MG63 (cell line): ENCODE data around the gene MCCD1. TPM values are rescaled to one million over a fixed set of nuclear protein-coding genes. Genes with fewer than 3 reads are reported as not detected.
"Not testable (repeated sequence)": the region's sequence is repeated elsewhere in the genome, so short reads cannot be mapped to it uniquely, and the experiment has no call there.

Experiments used
- DNase-seq: peaks from one replicate; pipeline ENCODE4 v3.0.0-alpha.2; 2020
- H3K27me3 ChIP-seq: fragments of 250-450 bp; sonication (Bioruptor Pico); 2 replicates; pipeline ENCODE4 v1.5.1; 2020; ENCODE audit warnings: mild to moderate bottlenecking, moderate library complexity
- H3K36me3 ChIP-seq: fragments of 250-450 bp; sonication (Bioruptor Pico); 2 replicates; pipeline ENCODE4 v1.5.1; 2020; ENCODE audit warnings: mild to moderate bottlenecking, moderate library complexity
- H3K4me3 ChIP-seq: fragments of 250-450 bp; sonication (Bioruptor Pico); 2 replicates; pipeline ENCODE4 v1.5.1; 2020; ENCODE audit warnings: mild to moderate bottlenecking, moderate library complexity
- H3K9me3 ChIP-seq: fragments of 250-450 bp; sonication (Bioruptor Pico); 2 replicates; pipeline ENCODE4 v1.5.1; 2020; ENCODE audit warnings: mild to moderate bottlenecking, moderate library complexity
- total RNA-seq: library from RNA; depleted of rRNA; stranded (reverse); fragments of >200 nt; shearing (Covaris generic); gene quantifications from 2 replicates; pipeline ENCODE4 v1.2.3, GENCODE V29; 2014; ENCODE audit warnings: low replicate concordance

The MCCD1 gene
- total RNA-seq, 1 experiment from 2014 or later = not detected

DNA sequence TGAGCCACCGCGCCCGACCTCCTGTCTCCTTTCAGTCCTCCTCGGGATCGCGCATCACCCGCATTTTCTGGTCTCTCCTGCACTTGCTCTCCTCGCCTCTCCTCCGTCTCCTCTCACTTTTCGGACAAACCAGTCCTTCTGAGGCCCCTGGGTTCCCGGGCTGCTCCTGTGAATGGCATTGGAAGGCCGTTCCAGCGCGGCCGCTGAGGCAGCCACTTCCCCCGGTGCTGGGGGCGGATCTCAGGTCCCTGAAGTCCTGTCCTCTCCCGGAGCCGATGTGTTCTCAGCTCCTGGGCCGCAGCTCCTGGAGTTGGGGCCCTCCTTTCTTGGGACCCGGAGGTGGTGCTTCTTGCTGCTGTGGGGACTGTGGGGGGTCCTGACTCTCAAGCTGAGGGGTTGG, 30.0 kb upstream of the MCCD1 start:
- Histone ChIP-seq H3K36me3 (no peaks in the 10 kb centered on the region; the same call in 1 of the 2 replicates), H3K9me3 (no peaks in the 10 kb centered on the region), H3K4me3 (no peak overlapping the region), H3K27me3 (no peaks in the 10 kb centered on the region)
- DNase-seq = no peak

- DNase-seq, H3K4me3 ChIP-seq, H3K27me3 ChIP-seq, H3K9me3 ChIP-seq, H3K36me3 ChIP-seq: not testable (repeated sequence)
These were observed 29.1 kb upstream of the MCCD1 start for GRCh38 chr6:31499648-31500047.

GRCh38 chr6:31502586-31502985, 26.2 kb upstream of the MCCD1 start:
- DNase-seq = no peak
- no peaks in the 10 kb centered on the region for H3K9me3 ChIP-seq
- H3K4me3 ChIP-seq = no peak overlapping the region
- peaks cover 2% of the 10 kb centered on the region; the same call in 1 of the 2 replicates for H3K36me3 ChIP-seq
- H3K27me3 ChIP-seq = no peaks in the 10 kb centered on the region

DNA sequence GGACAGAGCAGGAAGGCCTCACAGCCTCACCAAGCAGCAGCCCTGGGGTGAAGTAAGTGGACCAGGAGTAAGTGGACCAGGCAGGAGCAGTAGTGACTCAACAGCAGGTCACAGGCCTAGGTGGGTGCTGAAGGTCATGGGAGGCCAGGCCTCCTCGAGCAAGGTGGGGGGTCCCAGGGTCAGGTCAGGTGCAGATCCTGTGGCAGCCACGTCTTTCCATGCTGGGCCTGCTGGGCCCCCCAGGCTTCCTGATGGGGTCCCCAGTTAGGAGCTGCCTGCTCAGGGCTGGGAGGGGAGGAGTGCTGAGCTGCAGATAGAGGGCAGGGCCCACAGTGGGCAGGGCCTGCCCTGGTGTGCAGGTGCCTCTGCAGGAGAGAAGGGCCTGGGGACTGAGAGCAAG, 19.7 kb upstream of the MCCD1 start:
- H3K36me3 ChIP-seq = peaks cover 21% of the 10 kb centered on the region
- H3K9me3 ChIP-seq, DNase-seq, H3K27me3 ChIP-seq, H3K4me3 ChIP-seq: not testable (repeated sequence)

GRCh38 chr6:31510007-31510406, 18.8 kb upstream of the MCCD1 start:
- no peaks in the 10 kb centered on the region for H3K27me3 ChIP-seq
- DNase-seq = peak; percentile 80
- no peak overlapping the region for H3K4me3 ChIP-seq
- no peaks in the 10 kb centered on the region for H3K9me3 ChIP-seq
- peaks cover 21% of the 10 kb centered on the region for H3K36me3 ChIP-seq

- Histone ChIP-seq H3K36me3 (peaks cover 19% of the 10 kb centered on the region), H3K27me3 (no peaks in the 10 kb centered on the region), H3K4me3 (no peak overlapping the region), H3K9me3 (no peaks in the 10 kb centered on the region)
- peak; percentile 65 for DNase-seq
These were observed 15.2 kb upstream of the MCCD1 start for GRCh38 chr6:31513456-31514165.

- Histone ChIP-seq H3K36me3 (no peaks in the 10 kb centered on the region), H3K9me3 (no peaks in the 10 kb centered on the region), H3K4me3 (no peak overlapping the region), H3K27me3 (no peaks in the 10 kb centered on the region)
- DNase-seq = no peak
These were observed 6.9 kb upstream of the MCCD1 start for GRCh38 chr6:31521835-31522234.

DNA sequence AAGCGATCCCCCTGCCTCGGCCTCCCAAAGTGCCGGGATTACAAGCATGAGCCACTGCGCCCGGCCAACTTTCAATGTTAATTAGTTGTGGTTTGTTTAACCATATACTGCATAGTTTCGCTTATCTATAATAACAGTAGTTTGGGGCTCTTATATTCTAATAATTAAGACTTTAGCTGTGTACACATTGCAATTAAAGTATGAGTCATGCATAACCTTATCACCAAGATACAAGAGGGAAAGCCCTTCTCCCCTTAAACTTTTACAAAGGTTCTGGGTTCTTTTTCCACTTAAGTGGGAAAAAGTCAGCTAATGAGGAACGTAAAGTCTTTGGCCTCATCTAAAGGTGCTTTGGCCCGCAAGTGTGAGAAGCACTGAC, 3.2 kb upstream of the MCCD1 start:
- Histone ChIP-seq H3K4me3 (no peak overlapping the region), H3K27me3 (no peaks in the 10 kb centered on the region), H3K36me3 (peaks cover 1% of the 10 kb centered on the region; the same call in 1 of the 2 replicates), H3K9me3 (no peaks in the 10 kb centered on the region)
- DNase-seq = no peak

- peaks cover 5% of the 10 kb centered on the region; the same call in 1 of the 2 replicates for H3K36me3 ChIP-seq
- DNase-seq = no peak
- no peak overlapping the region for H3K4me3 ChIP-seq
- no peaks in the 10 kb centered on the region for H3K9me3 ChIP-seq
- no peaks in the 10 kb centered on the region for H3K27me3 ChIP-seq
These were observed 2.7 kb upstream of the MCCD1 start for GRCh38 chr6:31525932-31526591.

DNA sequence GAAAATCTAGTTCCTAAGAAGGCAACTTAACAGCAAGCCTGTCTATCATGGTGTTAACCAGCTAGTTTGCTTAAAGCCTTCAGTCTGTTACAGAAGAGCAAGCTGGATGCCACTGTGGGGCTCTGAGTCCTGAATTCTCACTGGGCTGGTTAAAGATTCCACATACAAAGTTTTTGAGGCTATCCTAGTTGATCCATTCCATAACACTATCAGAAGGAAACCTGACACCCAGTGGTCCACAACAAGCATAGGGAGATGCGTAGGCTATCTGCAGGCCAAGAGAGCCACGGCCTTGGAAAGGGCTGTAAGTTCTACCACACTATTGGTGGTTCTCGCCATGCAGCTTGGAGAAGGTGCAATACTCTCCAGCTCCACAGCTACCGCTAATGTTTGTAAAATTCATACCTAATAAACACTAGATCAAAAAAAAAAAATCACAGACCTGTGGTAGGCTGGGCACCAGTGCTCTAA, 420 bp upstream of the MCCD1 start:
- Histone ChIP-seq H3K36me3 (peaks cover 16% of the 10 kb centered on the region), H3K4me3 (no peak overlapping the region), H3K9me3 (no peaks in the 10 kb centered on the region), H3K27me3 (no peaks in the 10 kb centered on the region)
- no peak for DNase-seq

- peaks cover 28% of the 10 kb centered on the region for H3K36me3 ChIP-seq
- H3K27me3 ChIP-seq = no peaks in the 10 kb centered on the region
- no peaks in the 10 kb centered on the region for H3K9me3 ChIP-seq
- no peak overlapping the region for H3K4me3 ChIP-seq
- no peak for DNase-seq
These were observed 778 bp downstream of the MCCD1 start for GRCh38 chr6:31529329-31530150.

DNA sequence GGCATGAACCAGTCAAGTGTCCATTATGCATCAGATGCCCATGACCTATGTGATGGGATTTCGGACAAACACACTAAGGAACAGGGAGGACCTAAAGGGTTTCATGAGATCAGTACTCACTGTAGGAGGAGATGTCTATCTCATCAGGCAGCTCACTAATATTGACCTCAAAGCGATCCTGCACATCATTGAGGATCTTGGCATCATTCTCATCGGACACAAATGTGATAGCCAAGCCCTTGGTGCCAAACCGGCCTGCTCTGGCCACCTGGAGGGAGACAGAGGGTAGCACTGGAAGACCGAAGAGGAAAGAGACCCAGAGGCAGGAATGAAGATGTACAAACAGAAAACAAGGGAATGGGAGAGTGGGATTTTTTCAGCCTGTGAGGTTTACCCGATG, 1.9 kb downstream of the MCCD1 start:
- DNase-seq = no peak
- H3K36me3 ChIP-seq = peaks cover 39% of the 10 kb centered on the region
- no peak overlapping the region for H3K4me3 ChIP-seq

GRCh38 chr6:31531162-31531561, 2.4 kb downstream of the MCCD1 start:
- Histone ChIP-seq H3K9me3 (no peaks in the 10 kb centered on the region), H3K27me3 (no peaks in the 10 kb centered on the region), H3K4me3 (no peak overlapping the region), H3K36me3 (peaks cover 44% of the 10 kb centered on the region)
- DNase-seq = no peak

More for the DNA sequence above, 1.9 kb downstream of the MCCD1 start:
- H3K27me3 ChIP-seq = no peaks in the 10 kb centered on the region
- no peaks in the 10 kb centered on the region for H3K9me3 ChIP-seq

DNA sequence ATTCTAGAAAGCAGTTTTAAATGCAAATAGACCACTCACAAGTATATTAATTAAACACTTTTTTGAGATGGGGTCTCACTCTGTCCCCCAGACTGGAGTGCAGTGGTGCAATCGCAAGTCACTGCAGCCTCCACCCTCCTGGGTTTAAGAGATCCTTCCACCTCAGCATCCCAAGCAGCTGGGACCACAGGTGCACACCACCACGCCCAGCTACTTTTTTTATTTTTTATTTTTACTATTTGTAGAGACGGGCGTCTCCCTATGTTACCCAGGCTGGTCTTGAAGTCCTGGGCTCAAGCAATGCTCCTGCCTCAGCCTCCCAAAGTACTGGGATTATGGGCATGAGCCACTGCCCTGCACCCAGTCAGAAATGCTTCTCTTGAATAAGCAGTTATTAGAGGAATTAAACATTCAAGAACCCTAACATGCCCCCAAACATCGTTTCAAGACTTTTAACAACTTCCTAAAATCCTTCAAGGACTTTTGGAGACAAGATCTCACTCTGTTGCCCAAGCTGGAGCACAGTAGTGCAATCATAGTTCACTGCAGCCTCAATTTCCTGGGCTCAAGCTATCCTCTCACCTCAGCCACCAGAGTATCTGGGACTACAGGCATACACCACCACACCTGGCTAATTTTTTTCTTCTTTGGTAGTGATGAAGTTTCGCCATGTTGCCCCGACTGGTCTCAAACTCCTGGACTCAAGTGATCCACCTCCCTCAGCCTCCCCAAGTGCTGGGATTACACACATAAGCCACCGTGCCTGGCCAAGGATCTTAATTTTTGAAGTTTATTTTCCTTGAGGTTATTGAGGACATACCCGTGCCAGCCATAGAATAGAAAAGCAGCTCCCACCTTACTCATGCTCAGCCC, 3.2 kb downstream of the MCCD1 start:
- Histone ChIP-seq H3K4me3 (no peak overlapping the region), H3K36me3 (peaks cover 53% of the 10 kb centered on the region), H3K27me3 (no peaks in the 10 kb centered on the region), H3K9me3 (no peaks in the 10 kb centered on the region)
- no peak for DNase-seq

GRCh38 chr6:31532644-31533454, 4.1 kb downstream of the MCCD1 start:
- H3K9me3 ChIP-seq = no peaks in the 10 kb centered on the region
- no peak overlapping the region for H3K4me3 ChIP-seq
- DNase-seq = no peak
- peaks cover 60% of the 10 kb centered on the region for H3K36me3 ChIP-seq
- H3K27me3 ChIP-seq = no peaks in the 10 kb centered on the region

DNA sequence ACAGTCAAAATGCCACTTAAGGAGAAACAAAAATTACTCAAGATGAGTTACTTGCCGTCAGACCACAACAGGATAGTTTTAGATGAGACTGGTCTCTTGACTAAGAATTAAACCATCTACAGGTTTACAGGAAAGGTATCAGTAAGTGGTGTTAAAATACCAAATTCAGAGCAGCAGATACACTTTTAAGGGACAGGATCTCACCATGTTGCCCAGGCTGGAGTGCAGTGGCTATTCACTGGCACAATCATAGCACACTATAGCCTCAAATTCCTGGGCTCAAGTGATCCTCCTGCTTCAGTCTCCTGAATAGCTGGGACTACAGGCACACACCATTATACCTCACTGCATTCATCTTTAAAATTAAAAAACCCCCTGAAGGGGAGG, 4.7 kb downstream of the MCCD1 start:
- Histone ChIP-seq H3K4me3 (no peak overlapping the region), H3K36me3 (peaks cover 66% of the 10 kb centered on the region), H3K27me3 (no peaks in the 10 kb centered on the region), H3K9me3 (no peaks in the 10 kb centered on the region)
- DNase-seq = no peak
